GM19238 (cell line): ENCODE results near the gene PAPPA2.

Experiments
- DNase-seq: peaks from one replicate; pipeline ENCODE4 v3.0.0; 2011; ENCODE audit warnings: low spot score; ENCODE audit not compliant: insufficient read length

Gene PAPPA2

DNA sequence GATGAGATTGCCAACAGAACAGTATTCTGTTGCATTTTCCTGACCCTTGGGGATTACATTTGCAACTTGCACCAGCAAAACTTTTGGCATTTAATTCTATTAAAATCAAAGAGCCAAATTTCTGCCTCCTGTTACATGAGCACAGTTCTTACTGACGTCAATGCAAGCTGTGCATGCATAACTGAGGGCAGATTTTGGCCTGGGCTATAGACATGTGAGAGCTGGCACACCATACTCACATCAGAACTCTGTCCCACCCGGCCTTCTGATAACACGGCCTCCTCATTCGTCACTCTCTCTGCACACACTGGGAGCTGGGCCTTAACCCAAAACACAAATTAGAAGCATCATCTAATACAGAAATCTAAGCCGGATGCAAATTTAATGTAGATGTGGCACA is 31.5 kb downstream of the PAPPA2 start:
- DNase-seq, result no peak

- DNase-seq, result no peak
These were observed 36.7 kb downstream of the PAPPA2 start for GRCh38 chr1:176499671-176500070.

GRCh38 chr1:176501599-176501998 is 38.6 kb downstream of the PAPPA2 start:
- DNase-seq, result no peak

GRCh38 chr1:176504848-176505553 is 42.0 kb downstream of the PAPPA2 start:
- no peak for DNase-seq

DNA sequence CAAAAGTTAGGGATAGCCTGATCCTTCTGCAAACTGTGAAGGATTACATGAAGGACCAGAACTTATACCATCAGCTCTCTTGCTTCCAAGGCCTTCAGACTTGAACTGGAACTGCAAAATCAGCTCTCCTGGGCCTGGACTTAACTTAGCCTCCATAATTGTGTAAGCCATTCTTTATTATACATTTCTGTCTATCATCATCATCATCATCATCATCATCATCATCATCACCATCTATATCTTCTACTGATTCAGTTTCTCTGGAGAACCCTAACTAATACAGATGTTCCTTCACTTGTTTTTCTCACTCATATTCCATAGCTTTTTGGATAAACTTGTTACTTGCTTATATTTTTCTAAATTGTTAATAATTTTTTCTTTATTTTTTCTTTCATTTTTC is 50.0 kb downstream of the PAPPA2 start:
- no peak for DNase-seq

DNA sequence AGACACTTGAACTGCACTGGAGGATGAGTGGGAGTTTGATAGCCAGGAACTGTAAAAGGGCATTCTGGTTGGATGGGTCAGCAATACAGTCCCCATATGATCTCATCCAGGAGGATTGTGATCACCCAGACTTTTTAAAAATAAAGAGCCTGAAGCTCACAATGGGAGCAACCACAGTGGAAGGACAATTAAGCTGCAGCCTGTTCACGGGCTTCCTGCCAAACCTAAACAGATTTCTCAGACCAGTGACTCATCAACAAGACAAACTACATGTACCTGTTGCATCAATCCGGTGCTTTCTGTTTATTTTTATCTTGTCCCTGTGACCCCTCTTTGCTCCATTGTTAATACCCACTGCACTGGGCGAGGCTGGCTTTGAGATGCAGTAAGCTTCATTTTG is 52.3 kb downstream of the PAPPA2 start:
- no peak for DNase-seq

- DNase-seq, result no peak
These were observed 54.5 kb downstream of the PAPPA2 start for GRCh38 chr1:176517484-176517883.

DNA sequence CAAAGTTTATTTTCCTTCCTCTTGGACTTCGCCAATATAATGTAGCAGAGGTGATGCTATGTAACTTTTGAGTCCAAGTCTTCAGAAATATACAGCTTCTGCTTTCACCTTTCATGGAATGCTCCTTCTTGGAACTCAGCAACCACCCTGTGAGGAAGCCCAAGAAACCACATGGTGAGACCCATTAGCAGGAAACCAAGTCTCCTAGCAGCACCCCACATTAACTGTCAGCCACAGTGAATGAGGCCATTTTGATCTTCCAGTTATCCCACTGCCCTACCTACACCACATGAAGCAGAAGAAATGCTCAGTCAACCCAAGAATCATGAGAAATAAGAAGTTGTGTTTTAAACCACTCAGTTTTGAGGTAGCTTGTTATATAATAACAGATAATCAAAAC is 58.2 kb downstream of the PAPPA2 start:
- DNase-seq, result no peak

- DNase-seq, result no peak
These were observed 59.4 kb downstream of the PAPPA2 start for GRCh38 chr1:176522310-176522845.

GRCh38 chr1:176529395-176530090 is 66.6 kb downstream of the PAPPA2 start:
- no peak for DNase-seq

DNA sequence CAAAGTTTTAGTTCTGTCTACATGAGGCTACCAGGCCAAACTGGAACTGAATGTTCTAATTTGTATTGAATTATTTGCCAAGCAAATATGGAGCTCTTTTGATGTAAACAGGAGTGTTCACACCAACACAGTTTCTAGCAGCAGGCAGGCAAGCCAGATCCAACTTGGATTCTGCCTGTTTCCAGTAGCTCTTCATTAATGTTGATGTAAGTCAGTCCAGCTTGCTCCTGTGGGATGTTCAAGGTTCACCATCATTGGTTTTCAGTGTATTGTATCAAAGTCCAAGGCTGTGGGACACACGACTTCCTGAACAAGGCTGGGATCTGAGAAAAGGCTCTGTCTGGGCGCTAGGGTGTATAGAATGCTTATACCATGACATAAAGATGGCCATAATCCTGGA is 68.1 kb downstream of the PAPPA2 start:
- no peak for DNase-seq

DNA sequence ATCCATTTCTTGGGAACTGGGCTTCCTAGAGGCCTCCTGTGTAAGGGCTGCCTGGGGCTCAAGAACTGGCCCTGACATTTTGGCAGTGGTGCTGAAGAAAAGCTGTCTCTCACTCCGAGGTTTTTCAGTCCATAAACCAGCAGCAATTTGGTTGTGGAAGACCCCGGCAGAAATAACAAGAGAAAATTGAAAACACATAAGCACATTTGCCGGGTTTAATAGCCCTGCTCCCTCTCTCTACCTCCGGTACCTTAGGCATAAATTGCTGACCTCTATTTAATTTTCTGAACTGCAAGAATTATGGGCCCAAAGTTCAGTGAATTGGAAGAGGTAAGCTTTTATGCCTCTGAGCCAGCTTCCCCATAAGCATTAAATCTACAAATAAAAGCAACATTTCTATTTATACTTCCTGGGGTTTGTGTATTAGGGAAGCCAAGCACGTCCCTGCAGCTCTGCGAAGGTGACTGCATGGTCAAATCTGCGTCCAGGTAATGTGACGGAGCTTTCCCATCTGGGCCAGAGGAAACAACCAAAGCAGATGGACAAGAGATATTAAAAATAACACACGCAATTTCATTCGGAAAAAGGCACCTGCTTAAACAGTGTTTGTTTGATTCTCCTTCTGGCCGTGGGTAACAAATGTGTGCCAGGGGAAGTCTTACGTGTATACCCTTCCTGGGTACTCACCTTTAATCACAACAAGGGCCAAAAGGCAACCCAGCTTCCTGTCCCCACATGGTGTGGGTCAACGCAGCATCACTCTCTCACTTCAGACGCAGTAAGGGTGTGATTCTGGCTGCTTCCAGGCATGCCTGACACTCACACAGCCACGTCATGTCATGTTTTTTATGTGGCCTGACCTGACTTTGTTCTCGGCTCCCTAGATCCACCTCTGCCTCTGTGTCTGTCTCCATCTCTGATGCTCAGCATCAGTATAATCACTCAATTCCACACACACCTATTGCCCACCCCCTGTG is 69.2 kb downstream of the PAPPA2 start:
- no peak for DNase-seq

DNA sequence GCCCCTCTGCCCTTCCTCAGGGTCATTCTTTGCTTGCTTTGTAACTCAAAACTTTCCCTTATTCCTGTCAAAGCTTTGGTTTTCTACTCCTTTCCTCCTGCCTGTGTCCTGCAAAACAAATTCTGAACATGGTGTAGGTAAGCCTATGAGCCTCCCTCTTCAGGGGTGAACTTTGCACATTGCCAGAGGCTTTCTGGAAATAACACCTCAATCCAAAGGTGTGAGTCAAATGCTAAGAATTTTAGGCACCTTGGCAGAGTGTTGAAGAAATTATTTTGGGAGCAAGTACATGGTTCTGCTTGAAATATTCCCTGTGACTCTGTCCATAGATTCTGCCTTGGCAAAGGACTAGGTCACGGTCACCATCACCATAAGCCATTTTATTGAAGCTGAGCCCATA is 70.0 kb downstream of the PAPPA2 start:
- no peak for DNase-seq

DNA sequence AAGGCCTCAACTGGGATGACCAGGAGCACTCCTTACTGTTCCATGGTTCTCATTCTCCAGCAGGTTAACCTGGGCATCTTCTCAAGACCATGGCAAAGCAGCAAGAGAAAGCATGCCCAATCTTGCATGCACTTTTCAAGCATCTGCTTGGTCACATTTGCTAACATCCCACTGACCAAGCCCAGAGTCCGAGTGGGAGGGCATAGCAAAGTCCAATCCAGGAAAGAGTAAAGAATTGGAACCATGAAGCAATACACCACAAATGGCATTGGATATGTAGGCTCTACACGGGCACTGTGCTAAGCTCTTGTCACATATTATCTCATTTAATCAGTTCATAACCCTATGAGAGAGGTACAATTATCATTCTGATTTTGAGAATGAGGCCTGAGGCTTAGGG is 73.6 kb downstream of the PAPPA2 start:
- no peak for DNase-seq

DNA sequence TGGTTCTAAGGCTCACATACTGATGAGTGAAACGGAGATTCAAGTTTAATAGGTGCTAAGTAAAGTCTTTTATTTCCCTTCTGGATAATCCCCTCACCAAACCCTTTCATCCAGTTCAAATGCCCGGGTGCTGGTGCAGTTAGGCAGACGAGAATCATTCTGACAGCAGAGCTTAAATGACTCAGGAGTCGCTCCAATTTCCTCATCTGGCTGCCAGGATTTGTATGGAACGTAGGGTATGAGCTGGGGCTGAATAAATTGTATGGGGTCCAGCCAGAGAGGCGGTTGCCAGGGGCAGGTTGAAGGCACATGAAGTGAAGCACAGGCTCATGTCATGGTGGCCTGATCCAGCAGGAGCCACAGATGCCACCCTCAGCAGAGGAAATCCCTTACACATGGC is 76.0 kb downstream of the PAPPA2 start:
- DNase-seq, result no peak

DNA sequence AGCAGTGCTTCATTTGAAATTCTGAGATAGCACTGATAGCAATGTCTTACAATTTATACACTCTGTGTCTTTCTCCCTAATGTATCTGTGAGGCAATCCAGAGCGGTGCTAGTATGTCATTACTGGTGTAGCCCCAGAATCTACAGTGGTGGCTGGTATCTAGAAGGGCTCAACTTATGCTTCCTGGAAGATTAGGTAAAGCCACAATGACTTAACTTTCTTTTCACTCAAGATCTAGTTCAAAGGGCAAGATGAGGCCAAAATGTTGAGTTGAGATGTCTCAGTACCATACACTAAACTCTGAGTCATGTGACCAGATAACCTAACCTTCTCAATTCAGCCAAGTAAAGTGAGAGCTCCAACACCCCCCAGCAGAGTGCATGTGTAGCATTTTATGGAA is 77.5 kb downstream of the PAPPA2 start:
- DNase-seq, result no peak

- DNase-seq, result no peak
These were observed 78.7 kb downstream of the PAPPA2 start for GRCh38 chr1:176541663-176542062.

- DNase-seq, result no peak
These were observed 79.4 kb downstream of the PAPPA2 start for GRCh38 chr1:176542352-176542751.

GRCh38 chr1:176543360-176544129 is 80.6 kb downstream of the PAPPA2 start:
- DNase-seq, result no peak

- DNase-seq, result no peak
These were observed 82.2 kb downstream of the PAPPA2 start for GRCh38 chr1:176545034-176545639.

- DNase-seq, result no peak
These were observed 83.8 kb downstream of the PAPPA2 start for GRCh38 chr1:176546825-176547224.
